ENCODE measurements around the gene DBT.

GRCh38 chr1:100261686-100262085 lies 12.1 kb upstream of the DBT start:
- TF ChIP-seq, protein P1, sequence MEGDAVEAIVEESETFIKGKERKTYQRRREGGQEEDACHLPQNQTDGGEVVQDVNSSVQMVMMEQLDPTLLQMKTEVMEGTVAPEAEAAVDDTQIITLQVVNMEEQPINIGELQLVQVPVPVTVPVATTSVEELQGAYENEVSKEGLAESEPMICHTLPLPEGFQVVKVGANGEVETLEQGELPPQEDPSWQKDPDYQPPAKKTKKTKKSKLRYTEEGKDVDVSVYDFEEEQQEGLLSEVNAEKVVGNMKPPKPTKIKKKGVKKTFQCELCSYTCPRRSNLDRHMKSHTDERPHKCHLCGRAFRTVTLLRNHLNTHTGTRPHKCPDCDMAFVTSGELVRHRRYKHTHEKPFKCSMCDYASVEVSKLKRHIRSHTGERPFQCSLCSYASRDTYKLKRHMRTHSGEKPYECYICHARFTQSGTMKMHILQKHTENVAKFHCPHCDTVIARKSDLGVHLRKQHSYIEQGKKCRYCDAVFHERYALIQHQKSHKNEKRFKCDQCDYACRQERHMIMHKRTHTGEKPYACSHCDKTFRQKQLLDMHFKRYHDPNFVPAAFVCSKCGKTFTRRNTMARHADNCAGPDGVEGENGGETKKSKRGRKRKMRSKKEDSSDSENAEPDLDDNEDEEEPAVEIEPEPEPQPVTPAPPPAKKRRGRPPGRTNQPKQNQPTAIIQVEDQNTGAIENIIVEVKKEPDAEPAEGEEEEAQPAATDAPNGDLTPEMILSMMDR (IDR thresholded peaks at IDR 0.05): no peak
- no peak for TF ChIP-seq POLR2A (IDR thresholded peaks at IDR 0.05)

Data from stomach (tissue), 4 donors.